Erythroblast (primary cell): Measurements from ENCODE around the gene PPP2R5C.

Experiments
- GATA1 ChIP-seq: IDR thresholded peaks from 2 replicates; pipeline ENCODE4 v1.6.1; 2011; ENCODE audit warnings: low read depth, mild to moderate bottlenecking, control low read depth, low read length, moderate library complexity
- POLR2A ChIP-seq: IDR thresholded peaks from 2 replicates; pipeline ENCODE4 v1.6.1; 2011; ENCODE audit warnings: mild to moderate bottlenecking, low read length

GRCh38 chr14:101762530-101763101 lies 1.1 kb downstream of the PPP2R5C start:
- TF ChIP-seq POLR2A: no peak
- TF ChIP-seq GATA1: no peak
